Stimulated activated CD4-positive, alpha-beta T cell treated with anti-CD3 and anti-CD28 coated beads, Interleukin-15, amount 100 ng/mL, for 48 hours (primary cell): Measurements from ENCODE around the gene DUSP8.
"Not testable (repeated sequence)": the region's sequence is repeated elsewhere in the genome, so short reads cannot be mapped to it uniquely, and the experiment has no call there.

Experiments
- DNase-seq, 2 donors: peaks; one replicate each; pipeline ENCODE4 v3.0.0-alpha.2; 2020; ENCODE audit warnings: low read depth in 2 of 2

The DUSP8 gene

DNA sequence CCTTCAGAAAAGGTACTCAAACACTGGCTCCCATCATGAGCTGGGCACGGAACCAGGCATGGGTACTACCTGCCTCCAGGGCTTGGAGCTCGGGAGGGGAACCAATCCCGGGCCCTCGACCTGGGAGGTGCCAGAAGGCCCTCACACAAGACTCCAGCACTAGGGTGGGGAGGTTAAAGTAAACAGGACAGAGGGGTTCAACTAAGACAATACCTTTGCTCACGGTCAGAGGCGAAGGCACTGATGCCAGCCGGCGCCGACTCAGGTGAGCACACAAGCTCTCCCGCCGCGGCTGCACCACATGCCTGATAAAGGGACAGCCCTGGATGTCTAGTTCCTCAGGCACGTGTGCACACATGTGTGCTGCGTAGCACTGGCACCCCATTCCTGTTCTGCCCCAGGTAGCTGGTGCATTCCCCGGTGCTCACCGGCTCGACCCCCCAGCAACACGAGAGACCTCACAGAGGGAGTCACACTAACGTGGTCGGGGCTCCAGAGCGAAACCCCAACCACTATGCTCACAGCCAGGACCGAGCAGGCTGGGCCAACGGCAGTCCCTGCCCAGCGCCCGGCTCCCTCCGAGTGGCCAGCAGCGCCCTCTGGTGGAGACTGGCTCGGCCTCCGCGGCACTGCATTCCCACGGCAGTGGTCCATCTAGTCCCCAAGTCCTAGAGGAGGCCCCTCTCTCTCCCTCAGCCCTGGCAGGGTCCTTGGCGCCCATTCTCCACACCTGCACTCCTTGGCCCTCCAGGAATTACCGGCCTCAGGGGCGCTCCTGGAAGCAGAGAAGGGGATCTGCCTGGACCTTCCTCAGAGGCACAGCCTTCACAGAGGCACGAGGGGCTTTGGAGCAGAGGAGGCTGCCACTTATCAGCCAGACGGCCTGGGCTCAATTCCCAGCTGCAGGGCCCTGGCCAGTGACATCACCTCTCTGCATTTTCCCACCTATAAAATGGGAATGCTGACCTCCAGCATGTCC lies 56.7 kb downstream of the DUSP8 start:
- DNase-seq = peak; percentile 47 to 70

DNA sequence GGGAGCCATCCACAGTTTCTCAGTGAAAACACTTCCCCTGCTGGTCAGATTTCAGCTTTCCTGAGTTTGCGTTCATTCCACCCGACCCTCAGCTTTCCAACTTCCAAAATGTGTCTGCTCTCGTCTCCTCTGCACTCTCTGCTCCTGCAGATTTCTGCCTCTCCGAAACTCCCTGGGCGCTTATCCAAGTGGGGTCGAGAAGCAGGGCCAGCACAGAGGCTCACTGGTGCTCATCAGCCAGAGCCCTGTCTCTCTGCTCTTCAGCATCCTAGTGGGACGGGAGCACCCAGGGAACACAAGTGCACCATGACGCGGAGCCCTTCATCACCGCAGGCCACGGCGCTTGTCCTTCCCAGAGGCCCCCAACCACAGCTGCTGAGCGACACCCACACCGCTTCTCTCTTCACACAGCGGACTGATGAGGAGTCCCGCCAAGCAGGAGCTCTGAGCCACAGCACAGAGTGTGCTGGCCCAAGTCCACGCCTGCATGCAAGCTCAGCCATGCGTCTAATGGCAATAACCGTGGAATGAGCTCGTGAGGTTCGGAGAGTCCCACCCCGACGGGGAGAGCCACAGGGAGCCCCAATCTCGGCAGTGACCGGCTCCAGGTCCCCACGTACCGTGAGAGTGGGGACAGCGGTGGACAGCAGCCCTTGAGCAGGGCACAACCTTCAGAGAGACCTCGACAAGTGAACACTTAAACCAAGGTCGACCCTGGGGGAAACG lies 57.6 kb downstream of the DUSP8 start:
- DNase-seq = no peak

DNA sequence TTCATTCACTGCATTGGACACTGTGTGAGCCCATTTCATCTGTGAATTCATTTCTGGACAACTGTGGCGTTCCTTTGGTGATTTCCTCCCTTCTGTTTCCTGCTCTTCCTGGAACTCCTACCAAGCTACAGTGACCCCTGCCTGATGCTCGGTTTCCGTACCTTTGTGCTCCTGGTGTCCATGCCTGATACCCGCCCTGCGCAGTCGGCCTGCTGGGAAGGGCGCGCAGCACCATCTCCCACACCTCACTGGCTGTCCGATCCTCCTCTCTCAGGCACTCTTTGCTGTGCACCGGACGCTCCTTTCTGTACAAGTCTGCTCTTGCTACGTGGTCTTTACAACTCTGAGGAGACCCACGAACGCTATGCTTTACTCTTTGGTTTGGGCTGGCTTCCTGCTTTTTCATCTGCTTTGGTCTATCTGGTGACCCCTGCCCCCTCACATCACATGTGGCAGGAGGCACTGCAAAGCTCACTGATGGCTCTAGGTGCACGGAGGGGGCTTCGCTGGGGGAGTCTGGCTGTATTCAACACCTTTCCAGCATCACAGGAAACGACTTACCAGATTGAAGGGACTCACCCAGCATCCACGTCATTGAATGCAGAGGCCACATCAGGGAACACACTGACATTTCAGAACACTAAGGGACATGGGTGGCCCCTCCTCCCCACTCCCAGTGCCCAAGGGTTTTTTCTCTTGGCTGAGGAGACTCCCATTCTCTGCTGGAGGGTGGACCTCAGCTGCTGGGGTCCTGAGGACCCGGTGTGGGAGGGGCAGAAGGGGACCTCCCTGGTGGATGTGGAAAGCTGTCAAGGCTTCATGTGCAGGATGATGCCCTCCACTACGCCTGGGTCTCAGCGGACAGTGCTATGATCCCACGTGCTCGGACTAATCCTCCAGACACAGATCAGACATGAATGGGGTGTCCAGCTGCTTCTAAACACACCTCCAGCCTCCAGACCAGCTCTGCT lies 58.5 kb downstream of the DUSP8 start:
- DNase-seq = no peak

DNA sequence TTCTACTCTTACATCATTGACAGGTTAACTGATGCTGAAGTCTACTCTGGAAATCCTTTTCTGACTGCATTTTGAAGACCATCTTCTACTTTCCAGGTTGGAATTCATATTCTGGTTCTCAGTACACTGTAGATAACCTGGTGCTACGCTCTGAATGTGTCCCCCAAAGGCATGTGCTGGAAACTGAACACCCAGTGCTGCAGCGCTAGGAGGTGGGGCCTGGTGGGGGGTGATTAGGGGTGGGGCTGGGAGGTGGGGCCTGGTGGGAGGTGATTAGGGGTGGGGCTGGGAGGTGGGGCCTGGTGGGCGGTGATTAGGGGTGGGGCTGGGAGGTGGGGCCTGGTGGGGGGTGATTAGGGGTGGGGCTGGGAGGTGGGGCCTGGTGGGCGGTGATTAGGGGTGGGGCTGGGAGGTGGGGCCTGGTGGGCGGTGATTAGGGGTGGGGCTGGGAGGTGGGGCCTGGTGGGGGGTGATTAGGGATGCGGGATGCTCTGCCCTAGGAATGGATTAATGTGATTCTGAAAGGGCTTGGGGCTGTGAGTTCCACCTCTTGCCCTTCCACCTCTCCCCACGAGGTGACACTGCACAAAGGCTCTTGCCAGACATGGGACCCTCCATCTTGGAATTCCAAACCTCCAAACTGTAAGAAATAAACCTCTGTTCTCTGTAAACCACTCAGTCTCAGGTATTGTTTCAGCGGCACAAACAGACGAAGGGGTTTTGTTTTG lies 59.4 kb downstream of the DUSP8 start:
- DNase-seq = not testable (repeated sequence)

DNA sequence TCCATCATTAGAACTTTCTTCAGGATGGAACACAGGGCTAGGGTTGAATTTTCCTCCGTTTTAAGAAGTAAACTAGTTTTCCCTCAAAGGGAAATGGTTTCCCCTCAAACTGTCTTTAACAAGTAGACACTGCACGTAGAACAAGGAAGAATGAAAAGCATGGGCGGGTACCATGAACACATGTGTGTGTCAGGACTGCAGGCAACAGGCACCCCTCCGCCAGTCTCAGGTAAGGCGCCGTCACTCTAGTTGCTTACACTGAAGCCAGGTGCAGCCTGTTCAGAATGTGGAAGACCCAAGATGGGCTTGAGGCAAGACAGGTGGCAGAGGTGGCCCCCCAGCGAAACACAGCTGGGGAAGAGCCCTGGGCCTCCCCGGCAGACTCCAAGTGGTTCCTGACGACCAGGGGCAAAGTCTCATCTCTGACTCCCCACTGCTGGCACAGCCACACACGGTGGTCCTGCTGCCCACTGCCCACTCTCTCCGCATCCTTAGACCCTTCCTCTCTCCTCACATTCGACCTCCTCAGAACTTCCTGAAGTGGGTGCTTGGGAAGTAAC lies 60.1 kb downstream of the DUSP8 start:
- DNase-seq = no peak

DNA sequence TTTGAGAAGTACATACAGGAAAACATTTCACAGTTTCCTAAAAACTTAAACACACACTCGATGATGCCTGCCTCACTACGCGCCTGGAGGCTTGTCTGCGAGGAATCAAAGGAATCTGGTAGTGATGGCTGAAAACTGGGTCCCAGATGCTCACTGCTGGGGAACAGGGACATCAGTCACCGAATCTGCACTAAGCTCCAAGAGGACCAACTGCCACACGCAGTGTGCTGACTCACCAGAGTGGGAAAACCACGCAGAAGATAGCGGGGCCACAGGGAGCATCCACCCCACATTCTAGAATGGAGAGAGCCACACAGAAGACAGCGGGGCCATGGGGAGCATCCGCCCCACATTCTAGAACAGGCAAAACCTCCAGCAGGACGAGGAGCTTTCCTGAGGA lies 61.1 kb downstream of the DUSP8 start:
- DNase-seq = no peak

DNA sequence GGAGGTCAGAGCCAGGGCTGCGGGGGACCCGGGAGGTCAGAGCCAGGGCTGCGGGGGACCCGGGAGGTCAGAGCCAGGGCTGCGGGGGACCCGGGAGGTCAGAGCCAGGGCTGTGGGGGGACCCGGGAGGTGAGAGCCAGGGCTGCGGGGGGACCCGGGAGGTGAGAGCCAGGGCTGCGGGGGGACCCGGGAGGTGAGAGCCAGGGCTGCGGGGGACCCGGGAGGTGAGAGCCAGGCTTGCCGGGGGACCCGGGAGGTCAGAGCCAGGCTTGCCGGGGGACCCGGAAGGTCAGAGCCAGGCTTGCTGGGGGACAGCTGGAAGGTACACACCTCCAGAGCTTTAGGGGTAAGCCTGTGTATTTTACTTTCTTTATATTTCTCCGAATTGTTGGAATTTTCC lies 61.7 kb downstream of the DUSP8 start:
- DNase-seq = not testable (repeated sequence)

DNA sequence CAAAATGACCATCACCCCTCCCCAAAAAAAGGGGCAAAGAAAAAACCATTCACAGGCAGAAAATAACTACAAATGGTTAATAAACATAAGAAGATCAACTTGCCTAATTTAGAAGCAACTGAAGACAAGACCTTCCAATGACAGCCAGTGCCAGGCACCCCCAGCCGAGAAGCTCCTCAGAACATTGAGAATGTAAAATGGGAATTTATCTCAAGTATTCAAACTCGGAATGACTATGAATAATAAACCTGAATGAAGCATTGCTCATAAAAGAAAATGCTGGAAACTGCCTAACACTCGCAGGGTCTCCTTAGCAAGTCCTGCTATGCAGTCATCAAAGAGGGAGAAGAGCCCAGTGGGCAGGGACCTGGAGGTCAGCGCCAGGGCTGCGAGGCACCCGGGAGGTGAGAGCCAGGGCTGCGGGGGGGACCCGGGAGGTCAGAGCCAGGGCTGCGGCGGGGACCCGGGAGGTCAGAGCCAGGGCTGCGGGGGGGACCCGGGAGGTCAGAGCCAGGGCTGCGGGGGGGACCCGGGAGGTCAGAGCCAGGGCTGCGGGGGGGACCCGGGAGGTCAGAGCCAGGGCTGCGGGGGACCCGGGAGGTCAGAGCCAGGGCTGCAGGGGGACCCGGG lies 62.3 kb downstream of the DUSP8 start:
- no peak for DNase-seq

DNA sequence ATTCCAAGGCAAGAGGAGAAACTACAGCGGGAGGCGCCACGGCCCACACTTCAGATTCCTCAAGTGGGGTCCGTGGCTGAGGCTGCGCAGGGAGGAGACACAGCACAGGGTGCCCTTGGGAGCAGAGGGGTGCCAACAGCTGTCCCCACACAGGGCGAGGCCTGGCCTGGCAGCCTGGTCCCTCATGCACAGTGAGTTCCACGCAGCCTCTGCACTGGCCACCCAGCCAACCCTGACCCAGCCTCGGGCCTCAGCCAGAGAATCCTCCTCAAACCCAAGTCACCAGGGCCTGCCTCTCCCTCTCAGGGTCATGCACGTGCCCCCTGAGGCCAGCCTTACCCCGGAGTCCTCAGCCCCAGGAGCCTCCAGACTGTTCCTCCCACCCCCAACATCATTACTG lies 63.1 kb downstream of the DUSP8 start:
- DNase-seq = no peak

DNA sequence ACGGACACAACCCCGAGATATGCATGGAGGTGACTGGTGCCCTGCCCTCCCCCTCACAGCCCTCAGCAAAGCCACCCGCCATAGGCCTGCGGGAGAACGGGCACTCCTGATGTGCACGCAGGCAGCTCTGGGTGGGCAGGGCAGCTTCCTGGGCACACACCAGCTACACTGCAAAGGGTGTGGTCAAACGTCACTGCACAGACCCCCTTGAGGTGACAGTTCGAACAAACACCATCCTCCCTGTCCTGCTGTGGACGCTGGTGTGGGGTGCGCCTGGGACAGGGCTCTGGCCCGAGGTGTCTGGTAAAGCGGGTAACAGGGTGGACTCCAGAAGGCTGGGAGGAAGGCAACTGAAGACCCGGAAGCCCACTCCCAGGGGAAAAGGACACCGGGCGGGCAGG lies 63.6 kb downstream of the DUSP8 start:
- DNase-seq = no peak

DNA sequence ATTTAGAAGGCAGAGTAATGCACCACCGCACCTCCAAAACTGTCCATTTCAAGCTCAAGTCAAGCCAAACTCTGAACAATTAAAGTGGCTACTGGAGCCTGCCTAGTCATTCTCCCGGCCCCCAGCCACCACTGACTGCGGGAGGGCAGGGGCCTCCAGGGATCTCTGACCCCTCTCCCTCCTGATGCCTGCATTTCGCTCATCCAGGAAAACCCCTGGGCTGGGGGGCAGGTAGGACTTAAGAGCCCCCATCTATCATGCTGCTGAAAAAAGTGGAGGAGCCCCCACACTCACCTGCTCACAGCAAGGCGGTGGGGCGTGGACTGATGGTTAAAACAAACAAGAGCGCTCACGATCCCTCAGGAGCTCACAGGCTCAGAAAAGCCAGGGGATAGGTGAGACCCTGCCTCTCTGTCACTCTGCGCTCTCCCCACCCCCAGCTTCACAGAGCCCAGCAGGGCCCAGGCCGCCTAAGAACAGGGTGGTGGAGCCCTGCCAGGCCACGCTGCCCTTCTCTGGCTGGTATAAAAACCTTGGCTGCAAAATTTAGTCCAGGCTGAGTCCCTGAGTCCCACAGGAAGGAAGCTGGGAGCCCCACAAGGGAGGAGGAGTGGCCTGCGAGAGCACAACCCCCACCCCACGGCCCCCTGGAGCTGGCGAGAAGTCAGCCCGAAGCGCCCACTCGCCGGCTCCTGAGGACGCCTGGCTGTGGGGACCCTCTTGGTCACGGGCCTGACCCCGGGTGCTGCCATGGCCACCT lies 64.5 kb downstream of the DUSP8 start:
- no peak for DNase-seq

DNA sequence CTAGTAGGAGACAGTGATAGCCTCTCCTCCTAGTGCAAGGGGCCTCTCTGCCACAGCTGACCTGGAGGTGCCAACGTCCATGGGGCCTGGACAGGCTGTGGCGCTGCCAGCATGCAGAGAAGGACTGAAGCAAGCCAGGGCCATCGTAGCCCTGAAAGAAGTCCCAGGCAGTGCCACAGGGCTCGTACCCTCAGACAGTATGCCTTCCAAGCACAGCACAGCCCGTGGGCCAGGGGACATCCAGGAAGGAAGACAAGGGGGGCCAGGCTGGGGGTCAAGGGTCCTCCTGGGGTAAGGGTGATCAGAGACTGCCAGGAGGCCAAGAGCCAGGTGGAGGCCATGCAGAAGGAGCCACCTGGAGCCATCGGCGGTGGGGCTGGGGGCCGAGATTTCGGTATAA lies 65.1 kb downstream of the DUSP8 start:
- no peak for DNase-seq

DNA sequence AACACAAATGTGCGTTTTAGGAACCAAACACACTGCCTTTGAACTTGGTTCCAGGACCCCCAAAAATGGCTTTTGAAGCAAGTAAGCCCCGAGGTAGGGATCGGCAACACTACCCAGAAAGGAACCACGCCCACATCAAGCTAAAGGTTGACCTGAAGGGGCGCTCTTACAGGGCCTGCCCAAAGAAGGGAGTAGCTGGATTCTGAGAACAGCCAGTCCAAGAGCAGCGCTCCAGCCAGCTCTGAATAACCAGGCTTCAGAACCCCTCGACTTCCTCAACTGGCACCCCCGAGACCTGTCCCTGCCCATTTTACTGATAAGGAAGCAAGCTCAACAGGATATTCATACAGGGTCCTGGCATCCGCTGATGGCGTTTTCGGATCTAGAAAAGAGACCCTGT lies 66.6 kb downstream of the DUSP8 start:
- DNase-seq = no peak

DNA sequence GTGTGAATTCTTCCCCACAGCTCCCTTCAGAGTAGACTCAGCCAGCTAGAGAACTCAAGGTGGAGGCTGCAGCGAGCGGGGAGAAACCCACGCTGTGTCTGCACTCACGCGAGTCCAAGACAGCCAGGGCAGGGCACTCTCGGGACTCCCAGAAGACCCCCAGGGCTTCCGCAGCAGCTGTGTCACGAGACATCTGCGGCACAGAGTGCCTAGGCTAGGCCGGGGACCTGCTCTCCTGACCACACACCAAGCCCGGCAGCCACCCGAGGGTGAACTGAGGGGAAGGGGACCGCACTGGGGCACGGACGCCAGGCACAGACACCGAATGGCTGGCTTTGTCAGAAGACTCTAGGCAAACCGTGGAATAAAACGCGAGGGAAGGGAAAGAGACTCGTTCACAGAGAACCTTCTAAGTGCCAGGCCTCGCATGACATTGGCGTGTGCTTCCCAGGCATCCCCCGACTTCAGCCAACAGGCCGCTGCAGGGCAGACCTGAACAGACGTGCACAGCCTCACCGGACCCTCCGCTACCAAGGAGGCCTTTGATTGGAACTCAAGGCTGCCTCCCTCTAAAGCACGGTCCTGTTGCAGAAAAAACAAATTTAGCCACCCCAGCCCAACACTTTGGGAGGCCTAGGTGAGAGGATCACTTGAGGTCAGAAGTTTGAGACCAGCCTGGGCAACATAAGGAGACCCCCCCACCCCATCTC lies 67.3 kb downstream of the DUSP8 start:
- no peak for DNase-seq

DNA sequence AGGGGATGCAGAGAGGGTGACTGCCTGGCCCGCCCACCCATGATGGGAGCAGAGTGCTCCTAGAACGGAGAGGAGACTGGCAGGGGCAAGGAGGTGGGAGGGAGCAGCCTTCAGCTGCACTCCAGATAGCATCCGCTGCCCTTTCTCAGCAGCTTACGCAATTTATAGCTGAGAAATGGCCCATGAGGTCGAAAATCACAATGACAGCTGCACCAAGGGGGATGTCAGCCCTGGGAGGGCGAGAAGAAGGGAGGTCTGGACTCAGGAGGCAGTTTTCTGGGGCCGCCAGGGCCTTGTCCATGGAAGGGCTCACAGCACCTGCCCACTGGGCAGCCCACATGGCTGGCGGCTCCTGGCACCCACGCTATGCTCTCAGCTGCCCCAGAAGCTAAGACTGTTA lies 67.9 kb downstream of the DUSP8 start:
- DNase-seq = no peak
